DND-41 (cell line): ENCODE data around the gene NPDC1.
A peak's percentile ranks its signal among the peaks of the same experiment; 100 is the strongest.

Experiments
- ATAC-seq: fragments of 200-7000 bp; cut with Tn5 transposase; 3 replicates; pipeline ENCODE4 v1.9.1; 2021; ENCODE audit warnings: low read depth; ENCODE audit not compliant: insufficient read depth
- DNase-seq: peaks from one replicate; pipeline ENCODE4 v3.0.0-alpha.2; 2020
- H2AFZ ChIP-seq: 2 replicates; pipeline ENCODE4 v1.6.0; 2012; ENCODE audit warnings: low read depth, low read length
- H3K27ac ChIP-seq: 2 replicates; pipeline ENCODE4 v1.5.1; 2012; ENCODE audit warnings: low read length, inconsistent platforms
- H3K27me3 ChIP-seq: fragments of 200-600 bp; sonication (generic); 2 replicates; pipeline ENCODE4 v1.6.0; 2012; ENCODE audit warnings: low read length, mild to moderate bottlenecking, inconsistent platforms; ENCODE audit not compliant: insufficient read depth, poor library complexity
- H3K36me3 ChIP-seq: 2 replicates; pipeline ENCODE4 v1.5.1; 2012; ENCODE audit warnings: low read length, inconsistent platforms; ENCODE audit not compliant: insufficient read depth
- H3K4me1 ChIP-seq: 2 replicates; pipeline ENCODE4 v1.5.1; 2012; ENCODE audit warnings: mild to moderate bottlenecking, low read length; ENCODE audit not compliant: insufficient read depth
- H3K4me2 ChIP-seq: 2 replicates; pipeline ENCODE4 v1.6.0; 2012; ENCODE audit warnings: mild to moderate bottlenecking, moderate library complexity, low read length, inconsistent platforms; ENCODE audit not compliant: insufficient read depth
- H3K4me3 ChIP-seq, 2 experiments: fragments of 200-600 bp in 1 of 2; shearing (Covaris generic) in 1 of 2; 2 replicates each; pipeline ENCODE4 v1.5.1; 2012 to 2016; ENCODE audit warnings: inconsistent platforms in 2 of 2, low read length in 2 of 2, mild to moderate bottlenecking in 2 of 2, low read depth in 1 of 2, moderate library complexity in 1 of 2
- H3K79me2 ChIP-seq: 2 replicates; pipeline ENCODE4 v1.6.0; 2012; ENCODE audit warnings: low read length, inconsistent platforms; ENCODE audit not compliant: insufficient read depth
- H3K9ac ChIP-seq: 2 replicates; pipeline ENCODE4 v1.6.0; 2012; ENCODE audit warnings: low read depth, mild to moderate bottlenecking, inconsistent platforms, low read length, moderate library complexity
- H3K9me3 ChIP-seq: 2 replicates; pipeline ENCODE4 v1.5.1; 2012; ENCODE audit warnings: low read length, moderate library complexity, mild to moderate bottlenecking, inconsistent platforms; ENCODE audit not compliant: insufficient read depth, severe bottlenecking
- H4K20me1 ChIP-seq: 2 replicates; pipeline ENCODE4 v1.6.0; 2012; ENCODE audit warnings: low read length; ENCODE audit not compliant: insufficient read depth
- EZH2 ChIP-seq: IDR thresholded peaks from 3 replicates; pipeline ENCODE4 v1.6.1; 2012; ENCODE audit warnings: borderline replicate concordance, low read depth, mild to moderate bottlenecking, moderate library complexity, low read length, inconsistent platforms; ENCODE audit not compliant: severe bottlenecking
- TF ChIP-seq, protein P1 (sequence below): IDR thresholded peaks from 2 replicates; pipeline ENCODE4 v1.5.1; 2012; ENCODE audit warnings: borderline replicate concordance, low read length, moderate library complexity, mild to moderate bottlenecking; ENCODE audit not compliant: poor library complexity, severe bottlenecking; ENCODE audit errors: extremely low read depth

Gene NPDC1

GRCh38 chr9:136994888-136995230 is 51.1 kb downstream of the NPDC1 start:
- Histone ChIP-seq H3K9me3 (no peaks in the 10 kb centered on the region), H3K4me2 (no peak overlapping the region), H3K4me3 (no peak overlapping the region)

DNA sequence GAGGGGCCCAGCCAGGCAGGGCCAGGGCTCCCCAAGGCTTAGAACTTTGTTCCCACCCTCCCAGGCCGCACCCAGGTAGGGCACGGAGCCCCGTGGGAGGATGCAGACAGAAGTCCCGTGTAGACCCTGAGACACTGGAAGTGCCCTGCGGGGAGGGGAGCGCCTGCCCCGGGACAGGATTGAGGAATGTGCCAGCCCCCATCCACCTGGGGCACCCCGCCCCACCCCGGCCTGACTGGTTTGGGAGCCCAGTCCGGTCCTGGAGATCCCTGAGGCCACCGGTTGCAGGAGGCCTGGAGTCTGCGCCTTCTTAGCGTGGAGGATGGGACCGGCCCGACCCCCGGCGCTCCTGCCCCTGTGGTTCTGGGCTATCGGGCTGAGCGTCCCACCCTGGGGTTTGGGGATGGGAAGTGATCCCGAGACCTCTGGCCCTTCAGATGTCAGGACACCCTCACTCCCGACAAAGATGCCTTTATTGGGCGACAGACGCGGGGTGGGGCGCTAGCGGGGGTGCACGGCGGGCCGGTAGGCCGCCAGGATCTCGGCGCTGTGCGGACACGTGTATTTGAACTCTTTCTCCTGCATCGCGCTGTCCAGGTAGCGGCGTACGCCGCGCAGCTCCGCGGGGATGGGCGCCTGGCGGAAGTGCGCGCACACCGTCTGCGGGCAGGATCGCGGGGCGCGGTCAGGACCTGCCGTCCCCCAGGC is 51.6 kb downstream of the NPDC1 start:
- no peak overlapping the region for H3K27ac ChIP-seq
- peaks cover 16% of the 10 kb centered on the region for H3K4me1 ChIP-seq
- peaks cover 26% of the 10 kb centered on the region for H4K20me1 ChIP-seq
- no peak overlapping the region for H2AFZ ChIP-seq
- no peak overlapping the region for H3K4me3 ChIP-seq
- DNase-seq (no peak), ATAC-seq (no peak)
- peaks cover 2% of the 10 kb centered on the region for H3K27me3 ChIP-seq
- H3K4me2 ChIP-seq = no peak overlapping the region
- H3K79me2 ChIP-seq = peaks cover 16% of the 10 kb centered on the region
- no peaks in the 10 kb centered on the region for H3K9me3 ChIP-seq
- TF ChIP-seq EZH2 = no peak
- TF ChIP-seq, protein P1, sequence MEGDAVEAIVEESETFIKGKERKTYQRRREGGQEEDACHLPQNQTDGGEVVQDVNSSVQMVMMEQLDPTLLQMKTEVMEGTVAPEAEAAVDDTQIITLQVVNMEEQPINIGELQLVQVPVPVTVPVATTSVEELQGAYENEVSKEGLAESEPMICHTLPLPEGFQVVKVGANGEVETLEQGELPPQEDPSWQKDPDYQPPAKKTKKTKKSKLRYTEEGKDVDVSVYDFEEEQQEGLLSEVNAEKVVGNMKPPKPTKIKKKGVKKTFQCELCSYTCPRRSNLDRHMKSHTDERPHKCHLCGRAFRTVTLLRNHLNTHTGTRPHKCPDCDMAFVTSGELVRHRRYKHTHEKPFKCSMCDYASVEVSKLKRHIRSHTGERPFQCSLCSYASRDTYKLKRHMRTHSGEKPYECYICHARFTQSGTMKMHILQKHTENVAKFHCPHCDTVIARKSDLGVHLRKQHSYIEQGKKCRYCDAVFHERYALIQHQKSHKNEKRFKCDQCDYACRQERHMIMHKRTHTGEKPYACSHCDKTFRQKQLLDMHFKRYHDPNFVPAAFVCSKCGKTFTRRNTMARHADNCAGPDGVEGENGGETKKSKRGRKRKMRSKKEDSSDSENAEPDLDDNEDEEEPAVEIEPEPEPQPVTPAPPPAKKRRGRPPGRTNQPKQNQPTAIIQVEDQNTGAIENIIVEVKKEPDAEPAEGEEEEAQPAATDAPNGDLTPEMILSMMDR = no peak
- peaks cover 12% of the 10 kb centered on the region for H3K36me3 ChIP-seq
- H3K9ac ChIP-seq = 0 out of 2 replicates have a peak overlapping the region, but pooled peaks have one; percentile 88

More at GRCh38 chr9:136994888-136995230, 51.1 kb downstream of the NPDC1 start:
- TF ChIP-seq, protein P1 = no peak
- no peak overlapping the region for H3K27ac ChIP-seq
- DNase-seq = no peak
- peaks cover 16% of the 10 kb centered on the region for H3K79me2 ChIP-seq
- peaks cover 12% of the 10 kb centered on the region for H3K36me3 ChIP-seq
- H2AFZ ChIP-seq = no peak overlapping the region
- H3K9ac ChIP-seq = no peak overlapping the region
- H4K20me1 ChIP-seq = peaks cover 26% of the 10 kb centered on the region
- H3K27me3 ChIP-seq = peaks cover 2% of the 10 kb centered on the region
- no peak for ATAC-seq
- H3K4me1 ChIP-seq = peaks cover 16% of the 10 kb centered on the region

DNA sequence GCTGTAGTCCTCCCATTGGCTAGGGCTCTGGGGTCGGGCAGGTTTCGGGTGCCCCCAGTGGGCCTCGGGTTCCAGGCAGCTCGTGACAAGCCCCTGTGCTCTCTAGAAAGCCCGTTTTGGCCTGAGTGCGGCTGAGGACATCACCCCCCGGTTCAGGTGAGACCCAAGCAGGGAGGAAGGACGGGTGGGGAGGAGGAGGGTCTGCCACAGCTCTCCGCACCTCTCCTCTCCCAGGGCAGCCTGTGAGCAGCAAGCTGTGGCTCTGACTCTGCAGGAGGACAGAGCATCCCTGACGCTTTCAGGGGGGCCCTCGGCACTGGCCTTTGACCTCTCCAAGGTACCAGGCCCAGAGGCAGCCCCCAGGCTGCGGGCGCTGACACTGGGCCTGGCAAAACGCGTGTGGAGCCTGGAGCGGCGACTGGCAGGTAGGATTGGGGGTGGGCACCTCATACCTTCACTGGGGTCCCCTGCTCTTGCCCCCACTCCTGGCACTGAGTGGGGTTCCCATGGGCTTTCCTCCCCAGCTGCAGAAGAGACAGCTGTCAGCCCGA is 53.1 kb downstream of the NPDC1 start:
- Histone ChIP-seq H4K20me1 (peaks cover 26% of the 10 kb centered on the region), H3K4me1 (peaks cover 16% of the 10 kb centered on the region), H3K9ac (peak overlapping the region; percentile 88), H3K27me3 (peaks cover 2% of the 10 kb centered on the region), H3K4me3 (peak overlapping the region; percentile 58 to 76), H3K79me2 (peaks cover 16% of the 10 kb centered on the region), H3K4me2 (peak overlapping the region; percentile 98), H2AFZ (peak overlapping the region; percentile 69), H3K36me3 (peaks cover 12% of the 10 kb centered on the region), H3K27ac (peak overlapping the region; percentile 75), H3K9me3 (no peaks in the 10 kb centered on the region)
- TF ChIP-seq EZH2 = no peak
- TF ChIP-seq, protein P1 = peak; percentile 16
- DNase-seq (no peak), ATAC-seq (no peak; the same call in 2 of the 3 replicates)
